HG03108 (cell line): ENCODE results near the gene SH3BP4.

ENCODE experiments used
- ATAC-seq: cut with Tn5 transposase; IDR thresholded peaks from one replicate; pipeline ENCODE4 v1.9.1; 2021; ENCODE audit warnings: moderate library complexity; ENCODE audit not compliant: unreplicated experiment

SH3BP4 gene

DNA sequence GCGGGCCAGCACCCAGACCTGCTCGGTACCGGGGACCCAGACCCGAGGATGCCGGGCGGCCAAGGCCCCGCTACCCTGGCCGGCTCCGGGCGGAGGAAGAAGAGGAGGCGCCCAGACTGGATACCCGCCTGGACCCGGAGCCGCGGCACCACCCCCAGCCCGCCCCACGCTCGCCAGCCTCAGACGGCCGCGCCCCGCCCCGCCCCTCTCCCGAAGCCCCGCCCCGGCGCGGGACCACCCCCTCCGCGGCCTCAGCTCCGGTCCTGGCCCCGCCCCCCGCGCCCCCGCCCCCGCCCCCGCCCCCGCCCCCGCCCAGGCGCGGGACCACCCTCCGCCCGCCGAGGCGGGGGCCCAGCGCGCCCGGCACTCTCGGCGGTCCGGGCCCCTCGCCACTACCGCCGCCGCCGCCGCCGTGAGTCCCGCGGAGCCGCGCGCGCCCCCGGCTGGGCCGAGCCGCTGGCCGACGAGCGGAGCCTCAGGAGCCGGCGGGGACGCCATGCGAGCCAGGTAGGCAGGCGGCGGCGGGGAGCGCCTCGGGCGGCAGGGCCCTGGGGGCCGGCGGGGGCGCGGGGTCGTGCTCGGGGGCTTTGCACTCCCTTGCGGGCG, at the start of gene SH3BP4:
SH3BP4 (plus strand) TSS at position 354 of the 606 bp plus-strand sequence. CDS start 82,986 bp downstream, outside the sequence.
- ATAC-seq: no peak

- no peak for ATAC-seq
Observed at GRCh38 chr2:234904785-234905184, 47.0 kb upstream of the SH3BP4 start.

DNA sequence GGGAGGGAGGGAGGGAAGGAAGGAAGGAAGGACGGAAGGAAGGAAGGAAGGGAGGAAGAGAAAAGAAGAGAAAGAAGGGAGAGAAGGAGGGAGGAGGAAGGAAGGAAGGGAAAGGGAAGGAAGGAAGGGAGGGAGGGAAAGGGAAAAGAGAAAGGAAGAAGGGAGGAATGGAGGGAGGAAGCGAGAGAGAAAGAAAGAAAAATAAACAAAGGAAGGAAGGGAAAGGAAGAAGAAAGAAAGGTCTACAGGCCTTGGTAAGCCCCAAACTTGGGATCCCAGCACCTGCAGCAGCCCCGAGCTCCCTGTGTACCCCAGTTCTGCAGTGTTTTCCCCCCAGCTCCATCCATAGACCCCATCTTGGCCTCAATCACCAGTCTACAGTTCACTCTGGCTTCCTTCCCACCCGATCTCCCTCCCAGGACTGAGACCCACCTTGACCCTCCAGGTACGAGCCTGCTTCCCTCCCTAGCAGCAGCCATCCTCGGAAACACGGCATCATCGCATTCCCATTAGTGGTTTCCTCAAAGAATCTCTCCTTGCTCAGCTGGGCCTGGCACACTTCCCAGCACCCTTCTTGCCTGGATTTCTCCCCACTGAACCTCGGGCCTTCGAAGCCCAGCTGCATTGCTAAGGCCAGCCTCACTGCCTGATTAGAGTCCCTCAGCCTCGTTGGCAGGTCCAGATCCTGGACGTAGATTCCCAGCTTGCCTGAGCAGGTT, 46.1 kb upstream of the SH3BP4 start:
- no peak for ATAC-seq

- ATAC-seq: no peak
Observed at GRCh38 chr2:234910186-234910679, 41.6 kb upstream of the SH3BP4 start.

DNA sequence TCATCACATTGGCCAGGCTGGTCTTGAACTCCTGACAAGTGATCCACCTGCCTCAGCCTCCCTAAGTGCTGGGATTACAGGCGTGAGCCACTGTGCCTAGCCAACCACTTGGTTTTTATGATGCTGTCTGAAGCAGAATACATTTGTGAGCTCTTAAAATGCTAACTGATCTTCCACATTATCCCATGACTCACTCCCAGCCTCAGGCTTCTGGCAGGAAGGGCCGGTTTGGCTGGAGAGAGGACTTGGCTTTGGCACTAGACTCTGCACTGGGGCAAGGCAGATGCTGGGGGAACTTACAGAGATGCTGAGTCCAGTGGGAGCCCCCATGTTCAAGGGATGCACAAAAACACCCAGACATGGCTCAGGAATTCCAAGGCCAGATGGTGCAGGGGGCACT, 40.5 kb upstream of the SH3BP4 start:
- ATAC-seq: no peak

DNA sequence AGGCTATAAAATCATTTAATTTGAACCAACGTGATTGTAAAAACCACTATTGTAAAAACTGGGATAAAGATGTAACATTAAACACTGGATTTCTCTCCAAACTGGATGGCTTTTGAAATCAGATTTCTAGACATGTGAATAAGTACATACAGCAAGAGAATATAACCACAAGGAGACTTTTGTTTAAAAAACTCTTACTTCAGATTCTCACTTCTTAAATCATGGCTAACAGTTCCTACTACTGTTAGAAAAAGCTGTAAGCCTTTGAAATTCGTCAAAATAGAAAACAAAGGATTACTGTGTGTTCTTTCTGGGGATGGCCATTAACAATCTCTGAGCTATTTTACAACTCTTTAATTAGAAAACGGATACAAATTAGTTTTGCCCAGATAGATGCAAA, 39.4 kb upstream of the SH3BP4 start:
- no peak for ATAC-seq

- ATAC-seq: no peak
Observed at GRCh38 chr2:234913208-234913626, 38.6 kb upstream of the SH3BP4 start.

GRCh38 chr2:234914371-234915154, 37.3 kb upstream of the SH3BP4 start:
- ATAC-seq: no peak

- no peak for ATAC-seq
Observed at GRCh38 chr2:234916674-234917073, 35.1 kb upstream of the SH3BP4 start.

- ATAC-seq: no peak
Observed at GRCh38 chr2:234917211-234917975, 34.4 kb upstream of the SH3BP4 start.

GRCh38 chr2:234919711-234920110, 32.1 kb upstream of the SH3BP4 start:
- no peak for ATAC-seq

GRCh38 chr2:234920836-234921235, 31.0 kb upstream of the SH3BP4 start:
- no peak for ATAC-seq

- no peak for ATAC-seq
Observed at GRCh38 chr2:234929002-234929401, 22.8 kb upstream of the SH3BP4 start.

DNA sequence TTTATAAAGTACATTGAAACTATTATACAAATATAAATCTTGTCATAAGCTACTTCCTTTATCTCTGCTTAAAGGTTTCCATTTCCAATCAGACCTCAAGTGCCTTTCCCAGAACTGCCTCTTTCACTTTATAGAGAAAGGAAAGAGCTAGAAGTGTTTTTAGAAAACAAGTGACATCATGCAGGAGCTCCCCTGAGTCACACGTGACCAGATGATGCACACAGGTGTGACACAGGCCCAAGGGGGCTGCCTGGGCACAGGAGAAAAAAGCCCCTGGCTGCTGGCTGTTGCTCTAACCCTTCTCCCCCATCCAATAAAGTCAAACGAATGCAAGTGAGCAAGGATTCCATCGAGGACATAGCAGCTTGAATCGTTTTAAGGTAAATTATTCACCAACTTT, 21.4 kb upstream of the SH3BP4 start:
- no peak for ATAC-seq

GRCh38 chr2:234931371-234931770, 20.4 kb upstream of the SH3BP4 start:
- no peak for ATAC-seq

DNA sequence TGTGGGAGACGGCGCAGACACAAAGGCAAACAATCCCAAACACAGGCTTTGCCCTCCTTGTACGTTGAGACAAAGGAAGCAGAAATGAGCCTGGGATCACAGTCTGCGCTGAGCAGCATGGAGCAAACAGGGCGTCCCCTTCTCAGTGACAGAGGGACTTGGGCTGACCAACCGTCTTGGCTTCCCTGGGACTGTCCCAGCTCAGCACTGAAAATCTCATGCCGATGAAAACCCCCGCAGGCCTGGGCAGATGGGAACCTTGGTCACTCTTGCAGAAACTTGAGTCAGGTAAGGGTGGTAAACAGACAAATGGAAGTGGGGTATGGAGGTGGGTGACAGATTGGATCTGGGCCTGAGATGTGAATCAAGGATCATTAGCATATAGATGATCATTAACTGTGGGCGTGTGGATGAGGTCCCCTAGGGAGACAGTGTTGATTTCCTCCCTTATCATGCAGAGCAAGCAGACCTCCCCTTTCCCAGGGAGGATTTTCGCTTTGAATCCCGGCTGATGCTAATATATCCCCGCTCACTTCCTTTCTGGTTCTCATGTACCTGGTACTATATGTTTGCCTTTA, 19.1 kb upstream of the SH3BP4 start:
- no peak for ATAC-seq

DNA sequence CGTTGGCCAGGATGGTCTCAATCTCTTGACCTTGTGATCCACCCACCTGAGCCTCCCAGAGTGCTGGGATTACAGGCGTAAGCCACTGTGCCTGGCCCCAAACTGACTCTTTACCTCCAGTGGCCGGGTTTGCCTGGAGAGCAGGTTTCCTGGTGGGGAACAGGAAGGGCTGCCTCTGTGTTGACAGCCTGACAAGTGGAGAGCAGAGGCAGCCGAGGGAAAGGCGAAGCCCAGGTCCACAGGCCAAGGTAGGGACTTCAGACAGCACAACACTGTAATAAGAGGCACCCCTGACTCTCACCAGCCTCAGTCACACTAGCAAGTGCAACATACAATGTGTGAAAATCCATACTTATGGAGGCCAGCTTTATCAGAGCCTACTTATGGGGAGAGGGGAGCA, 16.5 kb upstream of the SH3BP4 start:
- ATAC-seq: no peak

DNA sequence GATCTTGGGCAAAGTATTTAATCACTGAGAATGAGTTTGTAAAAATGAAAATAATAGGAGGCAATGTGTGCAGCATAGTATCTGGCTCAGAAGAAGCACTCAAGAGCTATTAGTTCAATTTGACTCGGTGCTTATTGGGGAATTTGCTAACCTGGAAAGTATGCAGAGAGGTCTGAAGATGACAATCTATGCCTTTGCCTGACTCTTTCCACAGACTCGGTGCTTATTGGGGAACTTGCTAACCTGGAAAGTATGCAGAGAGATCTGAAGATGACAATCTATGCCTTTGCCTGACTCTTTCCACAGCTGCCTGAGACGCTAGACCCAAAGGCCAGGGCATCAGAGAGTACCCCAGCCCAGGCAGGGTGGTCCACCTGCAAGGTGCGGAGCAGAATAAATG, 12.2 kb upstream of the SH3BP4 start:
- ATAC-seq: no peak

DNA sequence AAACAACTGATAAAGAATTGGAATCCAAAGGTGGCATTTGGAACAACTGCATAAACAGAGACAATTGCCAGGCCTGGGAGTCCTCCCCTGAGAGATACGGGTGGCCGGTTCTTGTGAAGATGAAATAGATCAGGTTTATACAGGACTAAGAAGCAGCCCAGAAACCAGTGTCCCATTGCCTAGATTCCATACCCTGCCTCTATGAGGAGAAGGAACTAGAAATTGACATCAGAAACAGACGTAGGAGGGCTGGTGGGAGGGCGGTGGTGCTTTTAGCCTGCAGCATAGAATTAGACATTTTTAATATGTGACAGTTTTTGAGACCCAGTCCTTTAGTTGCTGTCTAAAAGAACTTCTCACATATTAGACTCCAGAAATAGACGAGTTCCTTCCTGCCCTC, 11.8 kb upstream of the SH3BP4 start:
- ATAC-seq: no peak

- ATAC-seq: no peak
Observed at GRCh38 chr2:234940527-234940926, 11.3 kb upstream of the SH3BP4 start.
